ENCODE measurements around the gene SSH2.

DNA sequence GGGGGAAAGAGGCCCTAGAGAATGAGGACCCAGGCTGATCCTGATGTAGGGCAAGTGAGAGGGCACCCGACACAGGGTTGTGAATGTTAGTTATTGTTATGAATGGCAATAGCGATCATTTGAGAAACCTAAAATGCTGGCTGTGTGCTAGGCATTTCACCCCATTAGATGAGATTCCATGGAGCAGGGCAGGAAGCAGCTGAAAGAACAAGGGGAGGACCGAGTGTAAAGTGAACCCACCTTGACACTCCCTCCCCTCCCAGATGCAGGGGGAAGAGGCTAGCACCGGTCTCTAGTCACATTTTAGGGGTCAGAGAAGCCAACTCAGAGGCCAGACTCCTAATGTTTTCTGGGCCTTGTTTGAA, 306.8 kb downstream of the SSH2 start:
- TF ChIP-seq, protein P1, sequence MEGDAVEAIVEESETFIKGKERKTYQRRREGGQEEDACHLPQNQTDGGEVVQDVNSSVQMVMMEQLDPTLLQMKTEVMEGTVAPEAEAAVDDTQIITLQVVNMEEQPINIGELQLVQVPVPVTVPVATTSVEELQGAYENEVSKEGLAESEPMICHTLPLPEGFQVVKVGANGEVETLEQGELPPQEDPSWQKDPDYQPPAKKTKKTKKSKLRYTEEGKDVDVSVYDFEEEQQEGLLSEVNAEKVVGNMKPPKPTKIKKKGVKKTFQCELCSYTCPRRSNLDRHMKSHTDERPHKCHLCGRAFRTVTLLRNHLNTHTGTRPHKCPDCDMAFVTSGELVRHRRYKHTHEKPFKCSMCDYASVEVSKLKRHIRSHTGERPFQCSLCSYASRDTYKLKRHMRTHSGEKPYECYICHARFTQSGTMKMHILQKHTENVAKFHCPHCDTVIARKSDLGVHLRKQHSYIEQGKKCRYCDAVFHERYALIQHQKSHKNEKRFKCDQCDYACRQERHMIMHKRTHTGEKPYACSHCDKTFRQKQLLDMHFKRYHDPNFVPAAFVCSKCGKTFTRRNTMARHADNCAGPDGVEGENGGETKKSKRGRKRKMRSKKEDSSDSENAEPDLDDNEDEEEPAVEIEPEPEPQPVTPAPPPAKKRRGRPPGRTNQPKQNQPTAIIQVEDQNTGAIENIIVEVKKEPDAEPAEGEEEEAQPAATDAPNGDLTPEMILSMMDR (IDR thresholded peaks at IDR 0.05; ENCODE audit: borderline replicate concordance, extremely low read depth, low read length, poor library complexity, severe bottlenecking) = no peak
- TF ChIP-seq EZH2 (IDR thresholded peaks at IDR 0.05; ENCODE audit: borderline replicate concordance, low read depth, low read length, severe bottlenecking) = no peak
